ENCODE data around the gene MYLK4.

MYLK4 gene

DNA sequence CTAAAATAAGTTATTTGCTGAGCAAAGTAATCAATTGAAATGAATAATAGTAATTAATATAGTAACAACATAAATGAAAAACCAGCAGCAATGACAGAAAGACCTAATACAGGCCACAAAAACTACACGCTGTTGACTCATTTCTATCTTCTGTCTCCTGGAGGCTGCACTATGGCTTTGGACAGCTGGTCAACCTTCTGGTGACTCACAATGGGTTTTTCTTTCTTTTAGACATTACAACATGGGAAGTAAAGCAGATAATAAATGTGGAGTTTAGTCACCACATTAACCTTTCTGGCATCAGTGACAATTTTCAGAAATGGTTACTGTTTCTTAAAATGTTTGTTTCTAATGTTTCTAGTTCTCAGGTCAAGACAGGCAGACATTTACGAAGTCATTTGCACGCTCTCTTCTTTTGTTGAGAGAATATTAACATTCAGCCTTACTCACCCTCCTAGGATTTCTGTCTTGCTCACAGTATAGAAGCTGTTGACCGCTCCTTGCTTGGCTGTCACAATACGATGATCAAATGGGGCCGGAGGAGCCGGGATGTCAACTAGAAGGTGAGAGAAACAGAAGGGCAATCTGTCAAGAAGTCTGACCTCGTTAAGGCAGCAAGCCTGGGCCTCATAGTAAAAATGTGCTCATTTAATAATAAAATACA lies 62.2 kb downstream of the MYLK4 start:
- no peak for DNase-seq

DNA sequence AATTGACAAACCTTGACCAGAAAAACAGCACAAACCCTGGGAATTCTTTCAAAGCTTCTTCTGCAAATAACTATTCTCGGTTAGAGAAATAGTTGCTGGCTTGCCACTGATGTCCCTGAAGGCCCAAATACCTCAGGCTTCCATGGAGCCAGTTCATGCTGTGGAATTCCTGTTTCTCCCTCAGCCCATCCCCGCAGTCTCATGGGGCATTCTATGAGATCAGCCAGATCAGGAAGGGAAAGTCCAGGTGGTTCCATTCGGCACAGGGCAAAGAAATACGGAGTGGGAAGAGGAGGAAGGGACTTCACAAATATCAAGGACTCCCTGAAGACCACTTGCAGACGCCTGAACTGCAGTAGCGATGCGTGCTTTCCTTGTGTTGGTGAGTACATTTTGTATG lies 63.3 kb downstream of the MYLK4 start:
- DNase-seq, result no peak

DNA sequence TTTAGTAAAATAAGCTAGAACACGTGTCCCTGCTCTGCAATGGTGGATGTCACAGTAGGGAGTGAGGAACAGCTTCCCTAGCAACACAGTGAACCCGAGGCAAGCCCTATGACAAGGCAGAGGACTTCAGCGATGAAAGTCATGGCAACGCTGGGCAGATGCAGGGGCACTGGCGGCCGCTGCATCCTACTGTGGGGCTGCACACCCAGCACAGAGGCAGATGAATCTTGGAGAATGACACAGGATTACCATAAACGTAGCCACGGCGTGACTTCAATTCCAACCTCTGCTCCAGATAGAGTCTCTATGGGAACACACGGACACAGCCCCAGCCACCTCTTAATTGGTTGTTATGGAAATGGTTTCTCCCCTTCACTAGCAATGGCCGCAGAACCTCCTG lies 64.2 kb downstream of the MYLK4 start:
- no peak for DNase-seq

DNA sequence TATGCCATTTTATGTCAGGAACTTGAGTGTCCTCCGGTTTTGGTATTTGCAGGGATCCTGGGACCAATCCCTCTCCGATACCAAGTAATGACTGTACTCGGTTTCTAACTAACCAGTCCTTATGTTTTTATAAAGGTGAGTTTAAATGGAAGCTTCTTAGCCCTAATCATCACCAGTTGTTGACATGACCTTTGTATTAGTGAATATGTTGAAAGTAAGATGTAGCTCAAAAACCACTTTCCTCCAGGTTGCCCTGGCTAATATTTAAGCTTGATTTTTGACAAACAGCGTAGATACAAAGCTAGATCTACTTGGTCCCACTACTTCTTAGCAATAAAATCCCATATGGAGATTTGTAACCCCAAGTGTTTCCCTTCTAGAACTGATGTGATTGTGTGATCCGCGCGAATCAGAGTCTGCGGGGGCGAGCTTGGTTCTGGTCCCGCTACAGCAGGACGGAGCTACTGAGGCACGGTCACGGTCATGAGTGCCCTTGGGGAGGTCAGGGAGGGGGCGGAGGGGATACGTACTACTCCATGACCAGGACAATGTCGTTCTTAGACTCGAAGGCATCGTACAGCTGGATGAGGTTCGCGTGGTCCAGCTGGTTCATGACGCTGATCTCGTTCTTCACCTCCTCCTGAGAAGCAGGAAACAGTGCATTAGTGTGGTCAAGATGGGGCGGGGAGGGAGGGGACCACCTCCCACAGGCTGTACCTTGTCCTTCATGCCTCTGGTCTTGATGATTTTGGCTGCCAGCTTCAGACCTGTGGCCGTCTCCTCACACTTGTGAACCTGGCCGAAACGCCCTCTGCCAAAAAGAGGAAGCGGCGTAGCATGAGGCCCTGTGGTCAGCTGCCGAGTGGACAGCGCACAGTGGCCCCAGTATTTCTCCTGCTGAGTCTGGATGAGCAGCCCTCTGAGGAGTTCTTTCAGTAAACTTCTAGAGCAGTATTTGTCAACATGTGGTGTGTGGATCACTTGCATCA lies 65.7 kb downstream of the MYLK4 start:
- no peak for DNase-seq

DNA sequence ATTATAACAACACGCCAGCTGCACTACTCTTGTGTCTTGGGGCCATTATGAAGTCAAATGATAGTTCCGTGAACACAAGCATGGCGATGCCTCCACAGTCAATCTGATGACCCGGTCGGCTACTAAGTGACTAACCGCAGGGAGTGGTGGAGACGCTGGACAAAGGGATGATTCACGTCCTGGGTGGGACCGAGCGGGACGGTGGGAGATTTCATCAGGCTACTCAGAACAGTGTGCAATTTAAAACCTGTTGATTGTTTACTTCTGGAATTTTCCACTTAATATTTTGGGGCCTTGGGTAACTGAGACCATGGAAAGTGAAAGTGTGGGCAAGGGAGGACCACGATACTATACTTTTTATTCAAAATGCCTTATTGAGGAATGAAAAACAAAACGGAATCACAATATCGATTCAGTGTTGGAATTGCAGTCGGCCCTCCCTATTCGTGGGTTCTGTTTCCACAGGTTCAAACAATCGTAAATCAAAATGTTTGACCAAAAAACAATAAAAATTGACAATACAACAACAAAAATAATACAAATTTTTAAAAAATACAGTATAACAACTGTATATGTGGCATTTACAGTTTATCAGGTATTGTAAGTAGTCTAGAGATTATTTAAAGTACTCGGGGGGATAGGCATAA lies 66.5 kb downstream of the MYLK4 start:
- DNase-seq, result no peak

DNA sequence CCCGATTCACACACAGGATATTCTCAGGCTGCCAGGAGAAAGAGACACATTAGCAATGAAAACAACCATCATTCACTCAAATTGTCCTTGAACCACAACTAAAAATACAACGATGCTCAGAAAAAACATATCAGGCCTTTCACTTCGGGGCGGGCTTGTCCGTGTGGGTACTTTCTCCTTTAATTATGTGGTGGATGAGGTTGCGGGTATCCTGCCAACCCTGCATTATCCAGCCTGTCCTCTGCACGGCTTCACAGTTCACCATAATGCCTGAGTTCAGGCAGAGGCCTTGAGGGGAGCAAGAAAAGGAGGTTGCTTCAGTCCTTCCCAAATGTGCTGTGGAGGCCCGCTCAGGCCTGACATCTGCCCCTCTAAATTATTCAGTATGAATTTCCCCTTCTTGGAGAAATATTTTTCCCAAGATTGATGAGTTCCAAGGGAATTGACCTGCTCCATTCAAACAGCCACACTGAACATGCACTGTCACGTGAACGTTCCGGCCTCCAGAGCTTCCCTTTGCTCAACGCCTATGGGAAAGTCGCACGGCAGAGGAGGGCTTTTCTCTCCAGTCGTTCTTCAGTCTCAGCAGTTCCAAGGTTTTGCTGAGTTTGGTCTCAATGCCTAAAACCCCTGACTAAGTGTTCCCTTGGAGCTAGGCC lies 70.3 kb downstream of the MYLK4 start:
- DNase-seq, result no peak

DNA sequence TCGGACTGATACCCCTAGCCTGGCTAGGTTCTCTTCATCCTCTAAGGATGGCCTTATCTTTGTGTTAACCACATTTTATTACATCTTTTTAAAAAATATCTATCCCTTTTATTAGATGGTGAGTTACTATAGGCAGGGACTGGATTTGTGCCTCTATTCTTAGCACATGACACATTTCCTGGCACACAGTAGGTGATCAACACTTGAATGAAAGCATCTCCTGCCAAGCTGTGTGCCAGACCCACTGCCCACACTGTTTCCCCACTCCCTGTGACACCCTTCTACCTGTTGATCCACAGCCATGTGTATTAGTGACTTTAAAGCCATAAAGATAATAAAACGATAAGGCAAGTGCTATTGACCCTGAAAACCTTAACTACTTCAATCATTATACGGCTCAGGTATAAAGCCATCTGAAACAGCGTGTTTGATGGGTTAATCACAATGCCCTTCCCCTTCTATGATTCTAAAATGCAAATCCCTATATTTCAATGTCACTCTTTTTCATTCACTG lies 73.6 kb downstream of the MYLK4 start:
- DNase-seq, result no peak

DNA sequence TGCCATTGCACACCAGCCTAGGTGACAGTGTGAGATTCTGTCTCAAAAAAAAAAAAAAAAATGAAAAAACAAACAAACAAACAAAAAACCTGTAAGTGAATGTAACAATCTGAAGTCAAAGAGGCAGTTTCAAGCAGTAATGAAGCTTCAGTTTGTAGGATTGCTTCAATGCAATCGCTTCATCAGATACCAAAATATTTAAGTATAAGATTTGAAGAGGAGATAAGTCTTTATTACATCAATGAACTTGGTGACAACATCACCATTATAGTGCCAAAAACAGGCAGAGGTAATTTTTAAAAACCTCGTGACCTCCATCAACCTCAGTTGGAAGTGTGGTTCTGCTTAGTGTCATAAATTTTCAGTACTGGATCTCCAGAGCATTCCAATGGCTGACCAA lies 74.7 kb downstream of the MYLK4 start:
- no peak for DNase-seq

DNA sequence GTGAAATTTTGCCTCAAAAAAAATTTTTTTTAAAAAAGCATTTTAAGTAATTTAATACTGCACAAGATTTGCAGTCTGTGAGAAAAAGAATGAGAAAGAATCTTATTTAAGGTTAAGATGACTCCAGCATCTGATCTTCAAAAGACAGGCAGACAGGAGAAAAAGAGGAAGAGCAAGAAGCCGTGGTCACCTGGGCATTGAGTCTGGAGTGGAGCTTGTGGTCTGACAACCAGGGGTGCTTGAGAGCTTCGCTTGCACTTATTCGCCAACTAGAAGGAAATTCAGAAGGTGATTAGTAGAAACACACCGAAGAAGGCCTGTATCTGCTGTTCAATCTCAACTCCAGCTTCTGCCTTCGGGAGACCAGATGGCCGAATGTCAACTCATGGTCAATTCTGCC lies 75.9 kb downstream of the MYLK4 start:
- no peak for DNase-seq

DNA sequence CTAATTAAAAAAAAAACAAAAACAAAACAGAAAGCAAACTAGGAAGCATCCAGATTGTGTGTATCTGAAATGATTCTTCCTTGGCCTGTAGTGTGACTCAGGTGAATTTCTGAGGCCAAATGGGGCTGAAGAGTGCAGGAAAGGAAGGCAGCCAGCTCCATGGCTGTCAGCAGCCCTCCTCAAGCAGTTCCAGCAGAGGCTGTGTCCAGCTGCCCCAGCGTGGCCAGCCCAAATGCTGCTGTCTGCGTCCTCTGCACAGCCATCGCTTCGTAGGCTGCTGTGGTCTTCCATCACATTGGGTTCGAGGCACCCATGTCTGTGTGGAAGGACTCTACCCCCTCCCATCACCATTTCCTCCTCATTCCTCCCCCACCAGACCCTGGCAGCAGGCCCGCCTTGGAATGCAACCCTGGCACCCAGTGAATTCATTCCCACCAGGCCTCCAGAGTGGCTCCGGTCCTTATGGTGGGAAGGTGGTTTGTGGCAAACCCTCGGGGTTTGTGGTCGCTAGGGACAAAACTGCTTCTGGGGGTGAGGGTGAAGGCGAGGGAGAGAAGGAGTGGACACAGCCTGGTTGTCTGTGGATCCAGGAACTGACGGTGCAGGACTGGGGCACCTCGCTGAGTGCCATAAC lies 81.5 kb downstream of the MYLK4 start:
- DNase-seq, result no peak

DNA sequence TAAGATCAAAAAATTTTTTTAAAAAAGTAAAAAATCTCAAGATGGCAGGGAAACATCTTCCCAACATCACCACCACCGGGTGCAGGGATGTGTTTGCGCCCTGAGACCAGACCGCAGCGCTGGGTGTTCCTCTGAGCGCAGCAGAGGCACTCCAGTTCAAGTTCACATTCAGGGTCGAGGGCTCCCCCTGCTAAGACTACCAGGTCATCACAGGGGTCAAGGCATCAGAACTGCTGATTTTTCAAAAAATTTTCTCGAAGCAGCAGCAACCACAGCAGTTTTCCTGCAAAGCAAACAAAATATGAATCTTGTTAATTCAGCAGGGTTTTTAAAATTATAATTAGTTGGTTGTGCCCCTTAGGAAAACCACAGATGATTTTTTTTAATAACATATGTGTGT lies 83.1 kb downstream of the MYLK4 start:
- no peak for DNase-seq

DNA sequence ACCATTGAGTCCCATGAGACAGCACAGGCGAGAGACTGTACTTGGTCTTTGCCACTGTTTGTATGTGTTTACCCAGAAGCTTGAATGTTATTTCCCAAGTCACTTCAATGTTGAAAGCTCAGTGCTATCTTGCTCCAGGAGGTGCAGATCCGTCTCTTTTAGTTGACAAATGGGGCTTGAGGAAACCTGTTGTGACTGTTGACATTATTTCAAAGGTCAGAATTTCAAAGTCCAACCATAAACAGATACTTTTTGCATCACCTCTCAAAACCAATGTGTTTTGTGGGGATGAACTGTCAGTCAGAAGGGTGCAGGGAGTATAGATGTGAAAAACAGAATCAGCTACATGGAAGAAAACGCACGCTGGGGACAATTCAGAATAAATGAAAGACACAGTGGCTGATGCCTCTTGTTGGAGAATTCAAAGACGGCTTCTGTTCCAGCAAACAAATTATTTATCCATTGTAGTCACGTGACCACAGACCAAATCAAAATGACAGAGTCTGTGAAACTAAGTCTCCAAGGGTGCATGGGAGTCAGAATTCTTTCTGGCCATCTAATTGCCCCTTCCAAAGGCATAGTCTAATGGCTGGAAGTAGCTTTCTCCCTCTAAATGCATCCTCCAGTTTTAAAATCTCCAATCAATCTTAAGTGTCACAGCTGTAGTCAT lies 83.7 kb downstream of the MYLK4 start:
- no peak for DNase-seq

DNA sequence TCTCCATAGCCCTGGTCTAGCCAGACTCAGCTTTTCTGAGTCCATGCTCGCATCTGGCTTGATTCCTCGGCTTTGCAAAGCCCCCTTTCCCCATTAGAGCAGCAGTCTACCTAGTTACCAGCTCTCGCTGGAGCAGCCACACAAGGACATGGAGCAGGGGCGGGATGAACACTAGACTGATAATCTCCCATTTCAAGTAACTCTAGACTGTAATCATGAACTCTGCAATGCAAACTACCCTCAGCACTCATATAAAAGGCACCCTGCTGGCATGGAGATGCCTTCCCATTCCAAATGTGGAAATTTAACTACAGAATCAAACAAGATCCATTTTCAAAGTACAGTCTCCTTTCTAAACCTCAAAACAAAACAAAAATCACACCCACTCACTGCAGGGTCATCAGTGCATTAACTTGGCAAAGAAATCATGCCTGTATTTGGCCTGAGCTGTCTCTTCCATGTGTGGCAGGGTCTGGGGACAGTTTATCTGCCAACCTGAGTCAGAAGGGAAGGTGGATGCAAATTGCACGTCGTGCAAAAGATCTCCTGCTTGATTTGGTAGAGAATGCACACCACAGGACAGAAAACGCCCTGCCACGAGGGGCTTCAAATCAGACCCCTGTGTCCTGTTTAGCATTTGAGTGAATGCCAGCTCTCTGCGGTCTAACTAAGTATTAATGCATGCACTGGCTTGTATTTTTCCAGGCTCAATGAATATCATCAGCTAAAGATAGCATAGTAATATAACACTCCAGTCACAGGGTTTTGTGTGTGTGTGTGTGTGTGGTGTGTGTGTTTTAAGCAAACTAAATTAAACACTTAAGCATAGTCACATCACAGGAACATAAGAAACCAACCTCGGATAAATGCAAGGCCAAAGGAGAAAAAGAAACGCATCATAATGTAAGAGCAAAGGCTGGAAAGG lies 85.3 kb downstream of the MYLK4 start:
- no peak for DNase-seq

DNA sequence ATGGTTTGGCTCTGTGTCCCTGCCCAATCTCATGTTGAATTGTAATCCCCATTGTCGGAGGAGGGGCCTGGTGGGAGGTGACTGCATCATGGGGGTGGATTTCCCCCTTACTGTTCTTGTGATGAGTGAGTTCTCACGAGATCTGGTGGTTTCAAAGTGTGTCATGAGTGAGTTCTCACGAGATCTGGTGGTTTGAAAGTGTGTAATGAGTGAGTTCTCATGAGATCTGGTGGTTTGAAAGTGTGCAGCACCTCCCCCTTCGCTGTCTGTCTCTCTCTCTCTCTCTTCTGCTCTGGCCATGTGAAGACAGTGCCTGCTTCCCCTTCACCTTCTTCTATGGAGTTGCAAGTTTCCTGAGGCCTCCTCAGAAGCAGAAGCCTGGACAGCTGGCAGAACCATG lies 87.6 kb downstream of the MYLK4 start:
- DNase-seq, result no peak

DNA sequence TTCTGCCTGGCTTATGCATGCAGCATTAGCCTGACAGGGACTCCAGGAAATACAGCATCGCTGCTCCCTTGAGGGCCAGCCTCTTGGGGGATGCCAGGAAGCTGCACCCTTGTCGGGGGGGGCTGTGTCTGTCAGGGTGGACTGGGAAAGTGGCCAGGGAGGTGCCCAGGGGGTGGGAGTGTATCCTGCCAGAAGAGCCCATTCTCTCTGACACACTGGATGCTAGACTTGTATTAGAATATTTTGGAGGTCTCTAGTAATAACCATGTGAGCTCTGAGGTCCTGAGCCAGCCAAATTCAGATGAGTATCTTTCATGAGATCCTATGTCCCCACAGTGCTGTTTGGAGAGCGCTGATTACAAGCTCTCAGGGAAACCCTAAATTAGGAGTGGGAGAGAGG lies 89.1 kb downstream of the MYLK4 start:
- DNase-seq, result no peak

DNA sequence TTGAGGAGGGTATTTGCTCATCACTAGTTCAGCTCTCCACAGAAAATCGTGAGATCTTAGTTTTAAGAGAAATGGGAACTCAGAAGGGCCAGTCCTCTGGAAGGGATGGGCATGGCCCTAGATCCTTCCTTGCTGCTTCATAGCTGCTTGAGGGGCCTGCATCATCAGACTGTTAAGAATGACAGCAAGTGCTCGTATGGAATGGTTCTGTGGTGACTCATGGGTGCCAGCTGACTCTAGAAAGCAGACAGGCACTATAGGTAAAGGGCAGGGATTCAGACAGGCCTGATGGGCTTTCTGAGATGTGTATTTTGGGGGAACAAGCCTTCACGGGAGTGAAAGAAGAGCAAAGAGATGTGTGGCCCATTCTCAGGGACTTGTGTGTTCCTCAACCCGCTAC lies 90.8 kb downstream of the MYLK4 start:
- DNase-seq, result no peak

DNA sequence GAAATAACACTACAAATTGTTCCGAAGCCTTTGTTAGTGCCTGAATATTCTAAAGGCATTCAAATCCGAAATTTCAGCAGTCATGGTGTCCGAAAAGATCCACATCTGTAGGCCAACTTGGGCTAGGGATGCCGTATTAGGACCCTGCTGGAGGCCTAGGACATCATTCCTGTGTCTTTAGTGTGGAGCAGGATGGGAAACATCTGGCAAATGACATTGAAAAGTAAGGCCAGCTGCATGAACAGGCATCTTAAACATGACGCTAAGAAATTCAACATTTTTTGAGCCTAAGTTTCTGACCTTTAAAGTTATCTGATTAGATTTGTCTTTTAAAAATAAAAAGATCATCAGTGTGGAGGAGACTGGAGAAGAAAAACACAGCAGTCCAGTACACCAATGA lies 91.3 kb downstream of the MYLK4 start:
- DNase-seq, result no peak

DNA sequence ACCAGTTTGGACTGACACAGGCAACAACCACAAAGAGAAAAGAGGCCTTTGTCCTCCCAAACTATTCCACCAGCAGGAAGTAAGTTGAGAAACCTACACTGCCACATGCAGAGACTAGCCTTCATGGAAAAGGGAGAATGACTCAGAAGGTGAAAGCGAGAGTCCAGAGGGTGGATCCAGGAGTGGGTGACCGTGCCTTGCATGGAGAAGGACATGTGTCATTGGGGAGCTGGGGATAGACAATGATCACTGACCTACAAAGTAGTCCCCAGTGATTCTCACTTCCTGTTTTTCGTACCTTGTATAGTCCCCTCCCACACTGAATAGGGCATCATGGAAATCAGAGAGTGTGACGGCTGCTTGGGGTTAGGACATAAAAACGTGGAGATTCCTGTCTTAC lies 91.9 kb downstream of the MYLK4 start:
- no peak for DNase-seq

DNA sequence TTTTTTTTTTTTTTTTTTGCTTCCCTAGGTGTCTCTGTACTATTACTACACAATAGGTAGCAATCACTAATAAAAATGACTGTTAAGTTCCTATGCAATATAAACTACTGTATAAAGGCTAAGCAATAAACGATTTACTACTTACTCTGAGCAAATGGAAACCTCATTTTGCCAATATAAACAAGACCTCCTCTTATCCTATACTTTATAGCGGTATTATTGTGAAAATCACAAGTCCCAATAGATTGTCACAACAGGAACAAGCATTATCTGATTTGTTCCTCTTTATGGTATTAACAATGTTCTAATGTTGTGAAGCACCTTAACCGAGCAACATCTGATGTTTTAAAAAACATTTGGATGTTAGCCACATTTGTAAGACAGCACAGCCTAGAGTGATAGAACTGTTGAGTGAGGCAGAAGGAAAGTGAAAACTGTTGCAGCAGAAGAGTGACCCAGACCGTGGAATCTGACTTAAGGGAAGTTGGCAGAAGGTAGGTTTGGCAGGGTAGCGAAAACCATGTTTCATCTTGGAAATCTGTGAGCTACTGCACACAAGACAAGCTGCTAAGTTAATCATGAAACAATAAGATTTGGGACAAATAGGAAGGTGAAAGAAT lies 94.2 kb downstream of the MYLK4 start:
- no peak for DNase-seq

DNA sequence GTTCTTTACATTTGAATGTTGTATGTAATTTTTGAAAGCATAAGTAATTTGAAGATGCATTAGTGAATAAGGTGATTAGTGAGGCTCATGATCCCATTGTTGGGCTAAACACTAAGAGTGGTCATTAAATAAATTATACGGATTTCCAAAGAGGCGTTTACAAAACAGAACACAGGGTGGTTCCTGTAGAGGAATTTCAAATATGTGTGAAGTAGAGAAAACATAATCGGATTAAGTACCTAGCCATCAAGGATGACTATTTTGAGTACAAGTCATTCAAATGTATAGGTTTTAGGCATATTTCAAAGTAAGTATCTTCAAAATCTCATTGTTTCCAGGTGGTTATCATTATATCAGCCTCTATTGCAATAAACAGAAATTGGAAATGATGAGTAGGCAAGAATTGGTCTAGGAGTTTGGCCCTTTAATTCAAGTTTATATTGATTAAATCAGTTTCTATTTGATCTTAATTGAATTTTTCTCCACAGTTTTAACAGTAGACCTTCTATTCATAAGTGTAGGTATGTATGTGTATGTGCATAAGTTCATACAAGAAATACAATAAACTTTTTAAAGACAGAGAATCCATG lies 94.8 kb downstream of the MYLK4 start:
- no peak for DNase-seq
